CD4-positive, alpha-beta memory T cell (primary cell): ENCODE results near the gene NOL11. TPM values are rescaled to one million over a fixed set of nuclear protein-coding genes. Genes with fewer than 3 reads are reported as not detected.

Source experiments
- CTCF ChIA-PET: fragments of 350-600 bp; sonication (Branson Sonifier 250); formaldehyde crosslinking; loops from one replicate; lab custom pipeline; 2021; ENCODE audit warnings: inconsistent platforms; ENCODE audit not compliant: partially characterized antibody; lab: Charles Lee
- POLR2A ChIA-PET: fragments of 350-600 bp; sonication (Branson Sonifier 250); formaldehyde crosslinking; loops from one replicate; lab custom pipeline; 2021; ENCODE audit not compliant: partially characterized antibody; lab: Charles Lee
- DNase-seq, 5 donors: peaks; one replicate each; pipeline versions ENCODE4 v3.0.0 to v3.0.0-alpha.2; 2020 to 2022; ENCODE audit warnings: mixed read lengths in 1 of 5
- H3K27ac ChIP-seq: one replicate; pipeline ENCODE4 v1.7.0; 2013; ENCODE audit warnings: low read depth, low read length
- H3K27me3 ChIP-seq: 2 replicates; pipeline ENCODE4 v1.7.0; 2013; ENCODE audit warnings: mild to moderate bottlenecking, low read length, moderate library complexity; ENCODE audit not compliant: insufficient read depth
- H3K36me3 ChIP-seq: 2 replicates; pipeline ENCODE4 v1.7.0; 2013; ENCODE audit warnings: mild to moderate bottlenecking, low read length, moderate library complexity; ENCODE audit not compliant: insufficient read depth
- H3K4me1 ChIP-seq: 2 replicates; pipeline ENCODE4 v1.7.0; 2013; ENCODE audit warnings: mild to moderate bottlenecking, low read length, moderate library complexity; ENCODE audit not compliant: insufficient read depth
- H3K4me3 ChIP-seq, 2 donors: one replicate each; pipeline ENCODE4 v1.7.0; 2013; ENCODE audit warnings: low read length in 2 of 2, mild to moderate bottlenecking in 1 of 2
- H3K9me3 ChIP-seq, 2 donors: one replicate each; pipeline ENCODE4 v1.7.0; 2013; ENCODE audit warnings: low read length in 2 of 2, control low read depth in 1 of 2; ENCODE audit not compliant: control insufficient read depth in 1 of 2
- H3K27ac Mint-ChIP-seq, 7 donors: one replicate each; pipeline ENCODE4 v1.8.0; 2020 to 2021; ENCODE audit warnings: mixed read lengths in 7 of 7, mild to moderate bottlenecking in 6 of 7, inconsistent platforms in 3 of 7, moderate library complexity in 3 of 7
- H3K27me3 Mint-ChIP-seq, 2 donors: one replicate each; pipeline ENCODE4 v1.8.0; 2020 to 2021; ENCODE audit warnings: mixed read lengths in 2 of 2
- H3K36me3 Mint-ChIP-seq, 2 donors: one replicate each; pipeline ENCODE4 v1.8.0; 2020 to 2021; ENCODE audit warnings: mixed read lengths in 2 of 2, inconsistent platforms in 1 of 2, mild to moderate bottlenecking in 1 of 2
- H3K4me1 Mint-ChIP-seq, 4 donors: one replicate each; pipeline ENCODE4 v1.8.0; 2020 to 2021; ENCODE audit warnings: mixed read lengths in 4 of 4, mild to moderate bottlenecking in 1 of 4
- H3K4me3 Mint-ChIP-seq, 8 donors: one replicate each; pipeline ENCODE4 v1.8.0; 2020 to 2021; ENCODE audit warnings: mixed read lengths in 8 of 8, mild to moderate bottlenecking in 7 of 8, moderate library complexity in 6 of 8, inconsistent platforms in 3 of 8
- H3K9me3 Mint-ChIP-seq, 8 donors: one replicate each; pipeline ENCODE4 v1.8.0; 2020 to 2021; ENCODE audit warnings: mixed read lengths in 8 of 8, mild to moderate bottlenecking in 5 of 8, inconsistent platforms in 3 of 8, moderate library complexity in 1 of 8
- intact Hi-C: fragments of 100-400 bp; cut with micrococcal nuclease; formaldehyde crosslinking; loops from one replicate; pipeline ENCODE4 v1.15.1; 2023
- polyA plus RNA-seq, 2 donors: library from polyadenylated mRNA; unstranded; fragments of 300-500 nt; fragmentation: Illumina TruSeq; gene quantifications; one replicate each; pipeline ENCODE4 v1.2.3, GENCODE V29; 2021
- total RNA-seq, 2 experiments: library from RNA; stranded (reverse); gene quantifications; one replicate each; pipeline ENCODE4 v1.2.3, GENCODE V29; 2021

The NOL11 gene
- total and polyA plus RNA-seq, 4 experiments from 2014 or later = 18.3 to 57.1 (median 47.5) TPM

DNA sequence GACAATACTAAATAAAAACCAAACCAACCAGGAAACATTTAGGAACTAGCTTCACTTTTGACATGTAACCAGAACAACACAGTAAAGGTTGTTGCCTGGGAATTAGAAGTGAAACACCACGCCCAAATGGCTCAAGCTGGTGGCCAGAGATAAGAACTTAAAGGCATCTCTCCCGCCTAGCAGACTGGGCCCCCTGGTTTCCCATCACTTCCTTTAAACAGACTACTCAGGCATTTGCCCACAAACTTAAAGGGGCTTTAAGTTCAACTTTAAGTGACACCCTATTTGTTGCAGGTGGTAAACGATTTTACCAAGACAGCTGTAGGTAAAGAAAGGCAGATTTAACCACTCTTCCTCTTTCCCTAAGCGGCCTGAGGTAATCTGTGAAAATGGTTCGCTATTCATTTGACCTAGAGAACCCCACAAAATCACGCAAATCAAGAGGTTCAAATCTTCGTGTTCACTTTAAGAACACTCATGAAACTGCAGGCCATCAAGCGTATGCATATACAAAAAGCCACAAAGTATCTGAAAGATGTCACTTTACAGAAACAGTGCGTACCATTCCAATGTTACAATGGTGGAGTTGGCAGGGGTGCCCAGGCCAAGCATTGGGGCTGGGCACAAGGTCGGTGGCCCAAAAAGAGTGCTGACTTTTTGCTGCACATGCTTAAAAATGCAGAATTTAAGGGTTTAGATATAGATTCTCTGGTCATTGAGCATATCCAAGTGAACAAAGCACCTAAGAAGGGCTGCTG, 66.8 kb downstream of the NOL11 start:
- intact Hi-C loops = no loop called here
- Mint-ChIP-seq H3K4me1 (no peaks in the 10 kb centered on the region), H3K27me3 (peaks cover 2 to 6% of the 10 kb centered on the region in 2 donors), H3K36me3 (no peaks in the 10 kb centered on the region), H3K27ac (peak overlapping the region in 1 of 7 donors; percentile 72), H3K4me3 (no peak overlapping the region), H3K9me3 (peaks cover 0 to 4% (median under 1%) of the 10 kb centered on the region in 8 donors)
- Histone ChIP-seq H3K4me3 (no peak overlapping the region), H3K9me3 (no peaks in the 10 kb centered on the region), H3K27me3 (no peaks in the 10 kb centered on the region), H3K4me1 (no peaks in the 10 kb centered on the region), H3K36me3 (no peaks in the 10 kb centered on the region), H3K27ac (no peak overlapping the region)
- ChIA-PET POLR2A (no interaction called here), CTCF (no interaction called here)
- no peak for DNase-seq

DNA sequence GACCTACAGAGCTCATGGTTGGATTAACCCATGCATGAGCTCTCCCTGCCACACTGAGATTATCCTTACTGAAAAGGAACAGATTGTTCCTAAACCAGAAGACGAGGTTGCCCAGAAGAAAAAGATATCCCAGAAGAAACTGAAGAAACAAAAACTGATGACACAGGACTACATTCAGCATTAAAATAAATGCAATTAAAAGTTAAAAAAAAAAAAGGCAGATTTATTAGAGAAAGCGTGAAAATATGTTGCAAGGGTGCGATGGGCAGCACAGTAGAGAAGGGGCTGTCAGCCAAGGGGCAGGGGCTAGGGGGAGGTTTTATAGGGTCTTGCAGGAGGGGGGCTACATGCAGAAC, 67.4 kb downstream of the NOL11 start:
- Mint-ChIP-seq H3K4me3 (no peak overlapping the region), H3K4me1 (no peaks in the 10 kb centered on the region), H3K27me3 (peaks cover 2 to 6% of the 10 kb centered on the region in 2 donors), H3K27ac (peak overlapping the region in 1 of 7 donors; percentile 72), H3K9me3 (peaks cover 0 to 4% (median under 1%) of the 10 kb centered on the region in 8 donors), H3K36me3 (no peaks in the 10 kb centered on the region)
- Histone ChIP-seq H3K36me3 (no peaks in the 10 kb centered on the region), H3K27me3 (no peaks in the 10 kb centered on the region), H3K9me3 (no peaks in the 10 kb centered on the region), H3K4me3 (no peak overlapping the region), H3K27ac (no peak overlapping the region), H3K4me1 (no peaks in the 10 kb centered on the region)
- no peak for DNase-seq
- POLR2A ChIA-PET = no interaction called here
- intact Hi-C loops = no loop called here
- CTCF ChIA-PET = no interaction called here

DNA sequence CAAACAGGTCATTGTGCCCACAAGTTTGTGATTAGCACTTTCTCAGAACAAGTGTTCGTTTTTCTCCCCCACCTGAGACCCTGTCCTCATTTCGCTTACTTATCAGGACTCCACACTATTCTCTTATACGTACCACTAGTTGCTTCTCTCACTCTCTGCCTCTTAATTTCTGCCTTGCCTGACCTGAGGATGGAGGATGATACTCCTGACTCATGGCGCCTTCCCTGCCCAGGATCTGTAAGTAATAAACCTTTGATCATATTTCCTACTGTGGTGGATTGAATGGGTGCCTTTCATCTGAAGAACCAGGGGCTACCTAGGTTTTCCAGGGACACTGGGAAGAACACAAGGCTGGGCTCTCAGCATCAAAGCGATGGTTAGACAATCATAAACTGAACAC, 67.8 kb downstream of the NOL11 start:
- Mint-ChIP-seq H3K9me3 (peaks cover 0 to 4% (median under 1%) of the 10 kb centered on the region in 8 donors), H3K4me1 (no peaks in the 10 kb centered on the region), H3K4me3 (no peak overlapping the region), H3K36me3 (no peaks in the 10 kb centered on the region), H3K27ac (no peak overlapping the region), H3K27me3 (peaks cover 2 to 6% of the 10 kb centered on the region in 2 donors)
- Histone ChIP-seq H3K4me1 (no peaks in the 10 kb centered on the region), H3K4me3 (no peak overlapping the region), H3K27ac (no peak overlapping the region), H3K36me3 (no peaks in the 10 kb centered on the region), H3K27me3 (no peaks in the 10 kb centered on the region), H3K9me3 (no peaks in the 10 kb centered on the region)
- no peak for DNase-seq
- ChIA-PET POLR2A (no interaction called here), CTCF (no interaction called here)
- intact Hi-C loops = no loop called here

Other genes with a start within 250 kb of the NOL11 start
- gene BPTF, start 107.6 kb downstream of the NOL11 start, total RNA-seq = 100 to 1,000 TPM; 182 to 187 TPM
- 10 to 100 TPM in 1 of 2 donors, 1 to 10 TPM in 1; 2.4 to 29.6 TPM for gene BPTF, start 107.6 kb downstream of the NOL11 start, polyA plus RNA-seq